H1 (cell line): ENCODE results near the gene TMEM269. TPM values are rescaled to one million over a fixed set of nuclear protein-coding genes. Genes with fewer than 3 reads are reported as not detected.

Source experiments
- ASH2L ChIP-seq: fragments of 200-600, 300-600 bp; sonication (generic); IDR thresholded peaks from one replicate; pipeline ENCODE4 v1.7.1; 2017; ENCODE audit warnings: low read length
- BCL11A ChIP-seq, 2 experiments: IDR thresholded peaks; one replicate each; pipeline ENCODE4 v1.6.1; 2011; ENCODE audit warnings: low read depth in 2 of 2, low read length in 2 of 2, mild to moderate bottlenecking in 2 of 2
- TBP ChIP-seq: IDR thresholded peaks from 2 replicates; pipeline ENCODE4 v1.6.1; 2011; ENCODE audit warnings: low read depth, low read length, improper control_type of control experiment
- TEAD4 ChIP-seq: IDR thresholded peaks from 2 replicates; pipeline ENCODE4 v1.6.1; 2012; ENCODE audit warnings: low read depth, low read length, inconsistent platforms, mixed read lengths
- ZNF274 ChIP-seq: IDR thresholded peaks from 2 replicates; pipeline ENCODE4 v1.7.0; 2012; ENCODE audit warnings: low read length, borderline replicate concordance; ENCODE audit errors: extremely low read depth
- polyA plus RNA-seq, 7 experiments: library from polyadenylated mRNA; depleted of rRNA in 3 of 7; stranded (reverse) in 5 of 7; unstranded in 2 of 7; fragments of >200 nt in 5 of 7; fragments of 200-250 nt in 2 of 7; gene quantifications; 1 replicate in 5 of 7; 2 replicates in 1 of 7; 4 replicates in 1 of 7; pipeline versions ENCODE4 v1.2.1 to v1.2.3, GENCODE V29; 2011 to 2013; ENCODE audit warnings: missing spikeins in 2 of 7, mixed read lengths in 2 of 7
- total RNA-seq: library from RNA; stranded (reverse); fragmentation: NEBNext Ultra II Directional; extraction: Animal tissue kit (Norgen Biotek cat#: 25700); gene quantifications from 2 replicates; pipeline ENCODE4 v1.2.1, GENCODE V29; 2021
- TF ChIP-seq, protein P1 (sequence below): fragments of 300-600 bp; sonication (generic); IDR thresholded peaks from 2 replicates; pipeline ENCODE4 v1.7.1; 2012; ENCODE audit warnings: low read length, moderate library complexity, mild to moderate bottlenecking, inconsistent platforms; ENCODE audit not compliant: insufficient replicate concordance

The TMEM269 gene
- total and polyA plus RNA-seq, 2 of the 8 experiments (the other 6 are each of a cell fraction or from before 2014, with no cell fraction given), result 0.14 to 0.35 TPM

DNA sequence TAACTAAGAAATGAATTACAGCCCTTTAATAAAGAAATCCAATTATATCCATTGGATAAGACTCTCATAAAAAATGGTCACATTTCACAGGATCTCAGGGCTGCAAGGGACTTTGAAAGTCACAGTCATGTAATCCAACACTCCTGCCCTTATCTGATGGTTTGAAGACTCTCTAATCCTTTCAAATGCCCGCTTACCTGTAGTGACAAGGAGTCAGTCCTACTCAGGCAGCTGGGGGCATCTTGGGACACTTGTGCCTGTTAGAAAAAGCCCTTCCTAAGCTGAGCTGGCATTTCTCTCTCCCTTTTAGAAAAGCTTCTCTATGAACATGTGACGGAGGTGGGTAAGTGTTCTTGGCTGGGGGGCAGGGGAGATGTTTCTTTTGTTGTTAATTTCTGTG is 50.6 kb downstream of the TMEM269 start (continued):
- TF ChIP-seq, protein P1, sequence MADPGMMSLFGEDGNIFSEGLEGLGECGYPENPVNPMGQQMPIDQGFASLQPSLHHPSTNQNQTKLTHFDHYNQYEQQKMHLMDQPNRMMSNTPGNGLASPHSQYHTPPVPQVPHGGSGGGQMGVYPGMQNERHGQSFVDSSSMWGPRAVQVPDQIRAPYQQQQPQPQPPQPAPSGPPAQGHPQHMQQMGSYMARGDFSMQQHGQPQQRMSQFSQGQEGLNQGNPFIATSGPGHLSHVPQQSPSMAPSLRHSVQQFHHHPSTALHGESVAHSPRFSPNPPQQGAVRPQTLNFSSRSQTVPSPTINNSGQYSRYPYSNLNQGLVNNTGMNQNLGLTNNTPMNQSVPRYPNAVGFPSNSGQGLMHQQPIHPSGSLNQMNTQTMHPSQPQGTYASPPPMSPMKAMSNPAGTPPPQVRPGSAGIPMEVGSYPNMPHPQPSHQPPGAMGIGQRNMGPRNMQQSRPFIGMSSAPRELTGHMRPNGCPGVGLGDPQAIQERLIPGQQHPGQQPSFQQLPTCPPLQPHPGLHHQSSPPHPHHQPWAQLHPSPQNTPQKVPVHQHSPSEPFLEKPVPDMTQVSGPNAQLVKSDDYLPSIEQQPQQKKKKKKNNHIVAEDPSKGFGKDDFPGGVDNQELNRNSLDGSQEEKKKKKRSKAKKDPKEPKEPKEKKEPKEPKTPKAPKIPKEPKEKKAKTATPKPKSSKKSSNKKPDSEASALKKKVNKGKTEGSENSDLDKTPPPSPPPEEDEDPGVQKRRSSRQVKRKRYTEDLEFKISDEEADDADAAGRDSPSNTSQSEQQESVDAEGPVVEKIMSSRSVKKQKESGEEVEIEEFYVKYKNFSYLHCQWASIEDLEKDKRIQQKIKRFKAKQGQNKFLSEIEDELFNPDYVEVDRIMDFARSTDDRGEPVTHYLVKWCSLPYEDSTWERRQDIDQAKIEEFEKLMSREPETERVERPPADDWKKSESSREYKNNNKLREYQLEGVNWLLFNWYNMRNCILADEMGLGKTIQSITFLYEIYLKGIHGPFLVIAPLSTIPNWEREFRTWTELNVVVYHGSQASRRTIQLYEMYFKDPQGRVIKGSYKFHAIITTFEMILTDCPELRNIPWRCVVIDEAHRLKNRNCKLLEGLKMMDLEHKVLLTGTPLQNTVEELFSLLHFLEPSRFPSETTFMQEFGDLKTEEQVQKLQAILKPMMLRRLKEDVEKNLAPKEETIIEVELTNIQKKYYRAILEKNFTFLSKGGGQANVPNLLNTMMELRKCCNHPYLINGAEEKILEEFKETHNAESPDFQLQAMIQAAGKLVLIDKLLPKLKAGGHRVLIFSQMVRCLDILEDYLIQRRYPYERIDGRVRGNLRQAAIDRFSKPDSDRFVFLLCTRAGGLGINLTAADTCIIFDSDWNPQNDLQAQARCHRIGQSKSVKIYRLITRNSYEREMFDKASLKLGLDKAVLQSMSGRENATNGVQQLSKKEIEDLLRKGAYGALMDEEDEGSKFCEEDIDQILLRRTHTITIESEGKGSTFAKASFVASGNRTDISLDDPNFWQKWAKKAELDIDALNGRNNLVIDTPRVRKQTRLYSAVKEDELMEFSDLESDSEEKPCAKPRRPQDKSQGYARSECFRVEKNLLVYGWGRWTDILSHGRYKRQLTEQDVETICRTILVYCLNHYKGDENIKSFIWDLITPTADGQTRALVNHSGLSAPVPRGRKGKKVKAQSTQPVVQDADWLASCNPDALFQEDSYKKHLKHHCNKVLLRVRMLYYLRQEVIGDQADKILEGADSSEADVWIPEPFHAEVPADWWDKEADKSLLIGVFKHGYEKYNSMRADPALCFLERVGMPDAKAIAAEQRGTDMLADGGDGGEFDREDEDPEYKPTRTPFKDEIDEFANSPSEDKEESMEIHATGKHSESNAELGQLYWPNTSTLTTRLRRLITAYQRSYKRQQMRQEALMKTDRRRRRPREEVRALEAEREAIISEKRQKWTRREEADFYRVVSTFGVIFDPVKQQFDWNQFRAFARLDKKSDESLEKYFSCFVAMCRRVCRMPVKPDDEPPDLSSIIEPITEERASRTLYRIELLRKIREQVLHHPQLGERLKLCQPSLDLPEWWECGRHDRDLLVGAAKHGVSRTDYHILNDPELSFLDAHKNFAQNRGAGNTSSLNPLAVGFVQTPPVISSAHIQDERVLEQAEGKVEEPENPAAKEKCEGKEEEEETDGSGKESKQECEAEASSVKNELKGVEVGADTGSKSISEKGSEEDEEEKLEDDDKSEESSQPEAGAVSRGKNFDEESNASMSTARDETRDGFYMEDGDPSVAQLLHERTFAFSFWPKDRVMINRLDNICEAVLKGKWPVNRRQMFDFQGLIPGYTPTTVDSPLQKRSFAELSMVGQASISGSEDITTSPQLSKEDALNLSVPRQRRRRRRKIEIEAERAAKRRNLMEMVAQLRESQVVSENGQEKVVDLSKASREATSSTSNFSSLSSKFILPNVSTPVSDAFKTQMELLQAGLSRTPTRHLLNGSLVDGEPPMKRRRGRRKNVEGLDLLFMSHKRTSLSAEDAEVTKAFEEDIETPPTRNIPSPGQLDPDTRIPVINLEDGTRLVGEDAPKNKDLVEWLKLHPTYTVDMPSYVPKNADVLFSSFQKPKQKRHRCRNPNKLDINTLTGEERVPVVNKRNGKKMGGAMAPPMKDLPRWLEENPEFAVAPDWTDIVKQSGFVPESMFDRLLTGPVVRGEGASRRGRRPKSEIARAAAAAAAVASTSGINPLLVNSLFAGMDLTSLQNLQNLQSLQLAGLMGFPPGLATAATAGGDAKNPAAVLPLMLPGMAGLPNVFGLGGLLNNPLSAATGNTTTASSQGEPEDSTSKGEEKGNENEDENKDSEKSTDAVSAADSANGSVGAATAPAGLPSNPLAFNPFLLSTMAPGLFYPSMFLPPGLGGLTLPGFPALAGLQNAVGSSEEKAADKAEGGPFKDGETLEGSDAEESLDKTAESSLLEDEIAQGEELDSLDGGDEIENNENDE, result no peak
- TF ChIP-seq TBP, result no peak
- no peak for TF ChIP-seq ZNF274
- no peak for TF ChIP-seq BCL11A (IDR thresholded peaks at IDR 0.05; ENCODE audit: low read depth in 2 of 2, low read length in 2 of 2)
- no peak for TF ChIP-seq ASH2L
- TF ChIP-seq TEAD4, result no peak
- TF ChIP-seq, all 59 proteins: peak for 0
